ENCODE measurements around the gene KCNN4. TPM values are rescaled to one million over a fixed set of nuclear protein-coding genes. Genes with fewer than 3 reads are reported as not detected.

The KCNN4 gene
- total and polyA plus RNA-seq, 2 experiments from 2014 or later, result 3.6 to 5.4 TPM

- Histone ChIP-seq H3K4me3 (no peak overlapping the region), H3K27ac (no peak overlapping the region), H3K4me2 (no peak overlapping the region), H3K27me3 (no peaks in the 10 kb centered on the region), H2AFZ (no peak overlapping the region), H3K9me2 (replicated peaks; ENCODE audit: insufficient read depth) (no peaks in the 10 kb centered on the region), H3K36me3 (replicated peaks; ENCODE audit: insufficient read depth, low read depth) (no peaks in the 10 kb centered on the region), H3K9me3 (ENCODE audit: low read depth) (no peaks in the 10 kb centered on the region), H3K4me1 (ENCODE audit: insufficient read depth) (no peaks in the 10 kb centered on the region), H3K79me2 (no peaks in the 10 kb centered on the region), H4K20me1 (ENCODE audit: insufficient read depth, poor library complexity, severe bottlenecking) (no peaks in the 10 kb centered on the region)
- no peak for DNase-seq (ENCODE audit: low spot score)
- no peak for TF ChIP-seq EZH2 (IDR thresholded peaks at IDR 0.05; ENCODE audit: borderline replicate concordance)
- TF ChIP-seq EZH2phosphoT487 (IDR thresholded peaks at IDR 0.05; ENCODE audit: low read depth, severe bottlenecking, unreplicated experiment), result no peak
- no peak for TF ChIP-seq CTCF (IDR thresholded peaks at IDR 0.05; ENCODE audit: poor library complexity)
- WGBS (ENCODE audit: low lambda C conversion rate, missing lambda C conversion rate), result 66% methylated on average over 8 of the region's 8 CpGs
Observed at GRCh38 chr19:43723588-43723987, 57.2 kb downstream of the KCNN4 start.

GRCh38 chr19:43721469-43722048 is 59.2 kb downstream of the KCNN4 start:
- TF ChIP-seq EZH2 (IDR thresholded peaks at IDR 0.05; ENCODE audit: borderline replicate concordance) (no peak), CTCF (IDR thresholded peaks at IDR 0.05; ENCODE audit: poor library complexity) (no peak), EZH2phosphoT487 (IDR thresholded peaks at IDR 0.05; ENCODE audit: low read depth, severe bottlenecking, unreplicated experiment) (no peak)
- no peak overlapping the region for H3K4me2 ChIP-seq
- WGBS (ENCODE audit: low lambda C conversion rate, missing lambda C conversion rate), result 79% methylated on average over 5 of the region's 5 CpGs

DNA sequence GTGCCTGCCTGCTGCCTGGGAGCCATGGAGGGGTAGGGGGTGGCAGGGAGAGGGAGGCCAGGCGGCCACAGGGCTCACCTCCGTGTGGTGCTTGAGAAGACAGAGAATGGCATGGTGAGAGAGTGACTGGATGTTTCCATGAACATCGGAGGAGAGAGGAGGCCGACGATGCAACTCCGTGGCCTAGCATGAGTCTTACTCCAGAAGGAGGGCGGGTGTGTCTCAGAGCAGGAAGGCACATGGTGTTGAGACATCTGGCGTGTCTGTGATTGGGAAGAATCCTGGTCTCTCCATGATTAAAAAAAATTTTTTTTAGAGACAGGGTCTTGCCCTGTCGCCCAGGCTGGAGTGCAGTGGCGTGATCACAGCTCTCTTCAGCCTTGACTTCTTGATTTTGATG is 59.8 kb downstream of the KCNN4 start:
- H3K79me2 ChIP-seq, result no peaks in the 10 kb centered on the region
- no peak for TF ChIP-seq CTCF (IDR thresholded peaks at IDR 0.05; ENCODE audit: poor library complexity)
- TF ChIP-seq EZH2phosphoT487 (IDR thresholded peaks at IDR 0.05; ENCODE audit: low read depth, severe bottlenecking, unreplicated experiment), result no peak
- no peak for TF ChIP-seq EZH2 (IDR thresholded peaks at IDR 0.05; ENCODE audit: borderline replicate concordance)
- H3K36me3 ChIP-seq (replicated peaks; ENCODE audit: insufficient read depth, low read depth), result no peaks in the 10 kb centered on the region
- no peak overlapping the region for H3K4me2 ChIP-seq
- 87% methylated on average over 9 of the region's 10 CpGs for WGBS (ENCODE audit: low lambda C conversion rate, missing lambda C conversion rate)
- no peaks in the 10 kb centered on the region for H4K20me1 ChIP-seq (ENCODE audit: insufficient read depth, poor library complexity, severe bottlenecking)
- H2AFZ ChIP-seq, result no peak overlapping the region
- H3K4me3 ChIP-seq, result no peak overlapping the region
- no peaks in the 10 kb centered on the region for H3K9me3 ChIP-seq (ENCODE audit: low read depth)
- no peaks in the 10 kb centered on the region for H3K9me2 ChIP-seq (replicated peaks; ENCODE audit: insufficient read depth)
- no peaks in the 10 kb centered on the region for H3K4me1 ChIP-seq (ENCODE audit: insufficient read depth)
- no peak overlapping the region for H3K27ac ChIP-seq
- no peaks in the 10 kb centered on the region for H3K27me3 ChIP-seq
- no peak for DNase-seq (ENCODE audit: low spot score)

More at GRCh38 chr19:43721469-43722048, 59.2 kb downstream of the KCNN4 start:
- no peaks in the 10 kb centered on the region for H3K9me2 ChIP-seq (replicated peaks; ENCODE audit: insufficient read depth)
- no peaks in the 10 kb centered on the region for H4K20me1 ChIP-seq (ENCODE audit: insufficient read depth, poor library complexity, severe bottlenecking)
- H3K27me3 ChIP-seq, result no peaks in the 10 kb centered on the region
- H2AFZ ChIP-seq, result no peak overlapping the region
- H3K27ac ChIP-seq, result no peak overlapping the region
- no peaks in the 10 kb centered on the region for H3K4me1 ChIP-seq (ENCODE audit: insufficient read depth)
- no peaks in the 10 kb centered on the region for H3K9me3 ChIP-seq (ENCODE audit: low read depth)
- no peak for DNase-seq (ENCODE audit: low spot score)
- no peak overlapping the region for H3K4me3 ChIP-seq
- H3K79me2 ChIP-seq, result no peaks in the 10 kb centered on the region
- H3K36me3 ChIP-seq (replicated peaks; ENCODE audit: insufficient read depth, low read depth), result no peaks in the 10 kb centered on the region
